Measurements from ENCODE around the gene PTPRM.

DNA sequence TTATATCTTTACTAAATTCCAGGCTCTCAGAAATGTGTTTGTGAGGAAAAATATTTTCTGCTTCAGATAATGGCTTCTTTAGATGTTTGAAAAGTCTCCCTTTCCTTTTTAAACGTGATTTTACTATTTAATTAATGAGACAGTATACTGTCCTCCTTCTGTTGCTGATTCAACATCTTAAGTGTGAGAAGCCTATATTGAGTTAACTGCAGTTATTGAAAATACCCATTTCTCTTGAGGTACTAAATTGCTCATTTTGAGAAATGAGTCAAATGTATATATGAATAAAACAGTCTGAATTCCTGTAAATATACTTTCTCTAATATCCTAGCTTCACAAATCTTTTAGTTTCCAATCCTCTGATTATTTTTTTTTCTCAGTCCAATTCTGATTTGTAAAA lies 470.2 kb downstream of the PTPRM start:
- TF ChIP-seq MAFK (IDR thresholded peaks at IDR 0.05; ENCODE audit: low read depth, low read length) (no peak), SMC3 (IDR thresholded peaks at IDR 0.05; ENCODE audit: low read depth, low read length) (no peak), CTCF (conservative IDR thresholded peaks at IDR 0.05; ENCODE audit: low read depth, low read length) (no peak), RCOR1 (IDR thresholded peaks at IDR 0.05; ENCODE audit: insufficient replicate concordance, low read length) (no peak), ELK1 (IDR thresholded peaks at IDR 0.05; ENCODE audit: borderline replicate concordance, low read depth, low read length) (no peak), CHD1 (IDR thresholded peaks at IDR 0.05; ENCODE audit: low read depth, low read length) (no peak), USF2 (IDR thresholded peaks at IDR 0.05; ENCODE audit: low read depth, low read length) (no peak), POLR2A (IDR thresholded peaks at IDR 0.05; ENCODE audit: low read depth, low read length) (no peak), RAD21 (IDR thresholded peaks at IDR 0.05; ENCODE audit: low read length) (no peak), MAZ (IDR thresholded peaks at IDR 0.05; ENCODE audit: borderline replicate concordance, low read depth, low read length) (no peak), CEBPB (IDR thresholded peaks at IDR 0.05; ENCODE audit: low read depth, low read length) (no peak), MXI1 (IDR thresholded peaks at IDR 0.05; ENCODE audit: borderline replicate concordance, low read depth, low read length) (no peak), BHLHE40 (IDR thresholded peaks at IDR 0.05; ENCODE audit: low read depth, low read length) (no peak), RFX5 (IDR thresholded peaks at IDR 0.05; ENCODE audit: low read depth, low read length) (no peak)
